ENCODE measurements around the gene GAS2L2. TPM values are rescaled to one million over a fixed set of nuclear protein-coding genes. Genes with fewer than 3 reads are reported as not detected.

GAS2L2 gene
- total RNA-seq, 1 donor from 2014 or later, result 0.10 TPM

- Mint-ChIP-seq H3K9me3 (ENCODE audit: unreplicated experiment) (no peaks in the 10 kb centered on the region), H3K27ac (ENCODE audit: unreplicated experiment) (no peak overlapping the region), H3K4me3 (ENCODE audit: unreplicated experiment) (no peak overlapping the region), H3K4me1 (ENCODE audit: unreplicated experiment) (peaks cover 5% of the 10 kb centered on the region), H3K36me3 (ENCODE audit: low read depth, unreplicated experiment) (no peaks in the 10 kb centered on the region), H3K27me3 (ENCODE audit: unreplicated experiment) (peaks cover 3% of the 10 kb centered on the region)
- TF ChIP-seq CTCF (IDR thresholded peaks at IDR 0.05; ENCODE audit: unreplicated experiment), result no peak
- DNase-seq (ENCODE audit: low spot score), result no peak
Observed at GRCh38 chr17:35784895-35785294, 31.9 kb upstream of the GAS2L2 start.

- peaks cover 2% of the 10 kb centered on the region for H3K27me3 Mint-ChIP-seq (ENCODE audit: unreplicated experiment)
- no peak for TF ChIP-seq CTCF (IDR thresholded peaks at IDR 0.05; ENCODE audit: unreplicated experiment)
- H3K27ac Mint-ChIP-seq (ENCODE audit: unreplicated experiment), result no peak overlapping the region
- H3K9me3 Mint-ChIP-seq (ENCODE audit: unreplicated experiment), result no peaks in the 10 kb centered on the region
- no peaks in the 10 kb centered on the region for H3K36me3 Mint-ChIP-seq (ENCODE audit: low read depth, unreplicated experiment)
- no peak for DNase-seq (ENCODE audit: low spot score)
- H3K4me3 Mint-ChIP-seq (ENCODE audit: unreplicated experiment), result no peak overlapping the region
- H3K4me1 Mint-ChIP-seq (ENCODE audit: unreplicated experiment), result no peaks in the 10 kb centered on the region
Observed at GRCh38 chr17:35780950-35781349, 27.9 kb upstream of the GAS2L2 start.

GRCh38 chr17:35778641-35779196, 25.7 kb upstream of the GAS2L2 start:
- no peak for TF ChIP-seq CTCF (IDR thresholded peaks at IDR 0.05; ENCODE audit: unreplicated experiment)
- Mint-ChIP-seq H3K4me3 (ENCODE audit: unreplicated experiment) (no peak overlapping the region), H3K4me1 (ENCODE audit: unreplicated experiment) (peaks cover 20% of the 10 kb centered on the region), H3K27me3 (ENCODE audit: unreplicated experiment) (peaks cover 8% of the 10 kb centered on the region), H3K9me3 (ENCODE audit: unreplicated experiment) (no peaks in the 10 kb centered on the region), H3K36me3 (ENCODE audit: low read depth, unreplicated experiment) (no peaks in the 10 kb centered on the region), H3K27ac (ENCODE audit: unreplicated experiment) (no peak overlapping the region)
- DNase-seq (ENCODE audit: low spot score), result no peak

GRCh38 chr17:35775583-35775982, 22.5 kb upstream of the GAS2L2 start:
- Mint-ChIP-seq H3K36me3 (ENCODE audit: low read depth, unreplicated experiment) (no peaks in the 10 kb centered on the region), H3K27ac (ENCODE audit: unreplicated experiment) (no peak overlapping the region), H3K4me3 (ENCODE audit: unreplicated experiment) (no peak overlapping the region), H3K9me3 (ENCODE audit: unreplicated experiment) (no peaks in the 10 kb centered on the region), H3K4me1 (ENCODE audit: unreplicated experiment) (peaks cover 27% of the 10 kb centered on the region), H3K27me3 (ENCODE audit: unreplicated experiment) (peaks cover 13% of the 10 kb centered on the region)
- no peak for DNase-seq (ENCODE audit: low spot score)
- no peak for TF ChIP-seq CTCF (IDR thresholded peaks at IDR 0.05; ENCODE audit: unreplicated experiment)

- no peak for DNase-seq (ENCODE audit: low spot score)
- no peak for TF ChIP-seq CTCF (IDR thresholded peaks at IDR 0.05; ENCODE audit: unreplicated experiment)
- Mint-ChIP-seq H3K27ac (ENCODE audit: unreplicated experiment) (no peak overlapping the region), H3K36me3 (ENCODE audit: low read depth, unreplicated experiment) (no peaks in the 10 kb centered on the region), H3K27me3 (ENCODE audit: unreplicated experiment) (peaks cover 13% of the 10 kb centered on the region), H3K4me1 (ENCODE audit: unreplicated experiment) (peaks cover 27% of the 10 kb centered on the region), H3K9me3 (ENCODE audit: unreplicated experiment) (no peaks in the 10 kb centered on the region), H3K4me3 (ENCODE audit: unreplicated experiment) (no peak overlapping the region)
Observed at GRCh38 chr17:35775039-35775438, 22.0 kb upstream of the GAS2L2 start.
